Heart right ventricle (tissue), 16 donors: ENCODE data around the gene GRM5. TPM values are rescaled to one million over a fixed set of nuclear protein-coding genes. Genes with fewer than 3 reads are reported as not detected.

Experiments used
- ATAC-seq, 8 donors: fragments of 200-7000 bp; cut with Tn5 transposase; one replicate each; pipeline ENCODE4 v1.9.1; 2020; ENCODE audit warnings: mild to moderate bottlenecking in 8 of 8, moderate library complexity in 8 of 8, moderate number of reproducible peaks in 1 of 8
- DNase-seq, 2 donors: peaks; one replicate each; pipeline ENCODE4 v3.0.0-alpha.2; 2020
- H3K27ac ChIP-seq, 10 donors: fragments of 200-600 bp; sonication (generic) in 2 of 10; one replicate each; pipeline versions ENCODE4 v1.5.0 to v1.8.0; 2020 to 2022; ENCODE audit warnings: mild to moderate bottlenecking in 3 of 10
- H3K27me3 ChIP-seq, 7 donors: fragments of 200-600 bp; one replicate each; pipeline ENCODE4 v1.8.0; 2021 to 2022; ENCODE audit warnings: mild to moderate bottlenecking in 2 of 7
- H3K36me3 ChIP-seq, 9 donors: fragments of 200-600 bp; sonication (generic) in 1 of 9; one replicate each; pipeline versions ENCODE4 v1.5.0 to v1.8.0; 2020 to 2022; ENCODE audit warnings: mild to moderate bottlenecking in 2 of 9
- H3K4me1 ChIP-seq, 9 donors: fragments of 200-600 bp; sonication (generic) in 1 of 9; one replicate each; pipeline versions ENCODE4 v1.5.0 to v1.8.0; 2020 to 2022; ENCODE audit warnings: mild to moderate bottlenecking in 4 of 9
- H3K4me3 ChIP-seq, 10 donors: fragments of 200-600 bp; sonication (generic) in 2 of 10; one replicate each; pipeline versions ENCODE4 v1.5.0 to v1.8.0; 2020 to 2022; ENCODE audit warnings: mild to moderate bottlenecking in 7 of 10, moderate library complexity in 2 of 10
- H3K9me3 ChIP-seq, 11 donors: fragments of 200-600 bp in 10 of 11; sonication (generic) in 2 of 11; one replicate each; pipeline versions ENCODE4 v1.5.0 to v1.8.0; 2013 to 2022; ENCODE audit warnings: mild to moderate bottlenecking in 2 of 11, control low read depth in 1 of 11, moderate library complexity in 1 of 11
- WGBS, 2 donors: extraction: QIAGEN DNeasy Blood & Tissue Kit; methylation state at CpG; one replicate each; pipeline ENCODE4 v1.1.7; 2013; ENCODE audit warnings: inconsistent platforms in 1 of 2; 5-methylcytosine and 5-hydroxymethylcytosine counted together
- intact Hi-C, 10 donors: fragments of 100-400 bp; cut with DNase I; formaldehyde crosslinking; loops; one replicate each; pipeline versions ENCODE4 v1.11.1 to v1.14.2; 2022
- polyA plus RNA-seq, 2 donors: library from polyadenylated mRNA; stranded (reverse); fragments of 200-250 nt; gene quantifications; one replicate each; pipeline ENCODE4 v1.2.3, GENCODE V29; 2013
- total RNA-seq, 10 donors: library from RNA; stranded (reverse); fragmentation: NEBNext Ultra II Directional in 3 of 10; extraction: Animal tissue kit (Norgen Biotek cat#: 25700) in 3 of 10; gene quantifications; one replicate each; pipeline versions ENCODE4 v1.2.1 to v1.2.4, GENCODE V29; 2021 to 2023
- TF ChIP-seq, protein P1 (sequence below), 9 donors: fragments of 200-600 bp; sonication (generic) in 2 of 9; IDR thresholded peaks; one replicate each; pipeline versions ENCODE4 v1.5.0 to v1.8.0; 2021 to 2022; ENCODE audit warnings: antibody characterized with exemption in 9 of 9, mild to moderate bottlenecking in 5 of 9, moderate library complexity in 1 of 9
- donor health status: Arrhythmogenic right ventricular cardiomyopathy.
- donor health status: ischemic (EF 13 %, LVEDD 7.1; RV severe dilation, severe dysfunction).
- donor health status: healthy with polysubstance abuse.
- donor health status: DM: no; HTN: yes; CAD: no.
- donor health status: DM: no; HTN: no; CAD: no.
- donor health status: ischemic (EF 25% LVEDD 6.9; RV normal size, moderate dysfunction).
- donor health status: ischemic (EF 25% LVEDD 5.7; RV mildly dilated, moderate dysfunction).
- donor health status: healthy.
- donor health status: DM: yes; HTN: yes; CAD: no.
- donor health status: Ischemic cardiomyopathy.
- donor health status: ischemic (EF 35%, LVEDD 5.7; RV mildly dilated, moderate dysfunction).
- donor health status: nonischemic (EF 11% LVEDD 7.7; RV severe dilation, severe dysfunction).
- donor health status: DM: yes; HTN: yes; CAD: no.
- donor health status: PGD.
- donor health status: ischemic (EF 29% LVEDD 5.4; RV normal size, mild dysfunction).
- donor health status: nonischemic (EF 23%, LVEDD 6.1; RV moderate dilation, normal function).

Gene GRM5
- total and polyA plus RNA-seq, 12 donors = 0.01 to 0.09 (median 0.04) TPM; not detected in 8

- Histone ChIP-seq H3K27me3 (no peaks in the 10 kb centered on the region), H3K4me3 (no peak overlapping the region), H3K4me1 (no peaks in the 10 kb centered on the region), H3K9me3 (no peaks in the 10 kb centered on the region), H3K27ac (no peak overlapping the region), H3K36me3 (no peaks in the 10 kb centered on the region)
- intact Hi-C loops = no loop called here
- TF ChIP-seq, protein P1, sequence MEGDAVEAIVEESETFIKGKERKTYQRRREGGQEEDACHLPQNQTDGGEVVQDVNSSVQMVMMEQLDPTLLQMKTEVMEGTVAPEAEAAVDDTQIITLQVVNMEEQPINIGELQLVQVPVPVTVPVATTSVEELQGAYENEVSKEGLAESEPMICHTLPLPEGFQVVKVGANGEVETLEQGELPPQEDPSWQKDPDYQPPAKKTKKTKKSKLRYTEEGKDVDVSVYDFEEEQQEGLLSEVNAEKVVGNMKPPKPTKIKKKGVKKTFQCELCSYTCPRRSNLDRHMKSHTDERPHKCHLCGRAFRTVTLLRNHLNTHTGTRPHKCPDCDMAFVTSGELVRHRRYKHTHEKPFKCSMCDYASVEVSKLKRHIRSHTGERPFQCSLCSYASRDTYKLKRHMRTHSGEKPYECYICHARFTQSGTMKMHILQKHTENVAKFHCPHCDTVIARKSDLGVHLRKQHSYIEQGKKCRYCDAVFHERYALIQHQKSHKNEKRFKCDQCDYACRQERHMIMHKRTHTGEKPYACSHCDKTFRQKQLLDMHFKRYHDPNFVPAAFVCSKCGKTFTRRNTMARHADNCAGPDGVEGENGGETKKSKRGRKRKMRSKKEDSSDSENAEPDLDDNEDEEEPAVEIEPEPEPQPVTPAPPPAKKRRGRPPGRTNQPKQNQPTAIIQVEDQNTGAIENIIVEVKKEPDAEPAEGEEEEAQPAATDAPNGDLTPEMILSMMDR (IDR thresholded peaks at IDR 0.05) = no peak
- ATAC-seq (no peak), DNase-seq (no peak)
- WGBS, 2 donors = 85 to 89% methylated on average over 2 of the region's 2 CpGs
These were observed 543.0 kb downstream of the GRM5 start for GRCh38 chr11:88522624-88523385.

DNA sequence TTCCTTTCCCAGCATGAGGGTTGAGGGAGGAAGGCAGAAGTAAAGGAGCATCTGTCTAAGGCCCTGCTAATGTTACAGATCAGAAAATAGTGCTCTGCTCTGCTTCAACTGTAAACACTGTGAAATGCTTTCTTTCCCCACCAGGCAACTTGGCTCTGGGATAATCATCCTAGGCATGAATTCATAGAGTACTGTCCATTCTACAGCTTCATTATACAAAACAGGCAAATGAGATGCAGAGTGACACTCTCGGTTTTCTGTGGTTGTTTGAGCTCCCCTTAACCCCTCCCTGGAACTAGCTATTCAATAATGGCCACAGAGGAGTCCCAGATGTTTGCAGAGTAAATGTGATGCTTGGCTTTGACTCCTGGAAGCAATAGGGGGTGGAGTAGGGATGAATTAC is 544.0 kb downstream of the GRM5 start:
- ATAC-seq = no peak
- no peak overlapping the region for H3K4me3 ChIP-seq
- H3K36me3 ChIP-seq = no peaks in the 10 kb centered on the region
- intact Hi-C loops = no loop called here
- TF ChIP-seq, protein P1 (IDR thresholded peaks at IDR 0.05) = no peak
- 32 to 49% methylated on average over 1 of the region's 1 CpG for WGBS, 2 donors
- DNase-seq = no peak
- no peaks in the 10 kb centered on the region for H3K4me1 ChIP-seq
- H3K27ac ChIP-seq = no peak overlapping the region
- H3K9me3 ChIP-seq = no peaks in the 10 kb centered on the region
- H3K27me3 ChIP-seq = no peaks in the 10 kb centered on the region

- Histone ChIP-seq H3K9me3 (no peaks in the 10 kb centered on the region), H3K27me3 (no peaks in the 10 kb centered on the region), H3K4me1 (no peaks in the 10 kb centered on the region), H3K4me3 (no peak overlapping the region), H3K27ac (no peak overlapping the region), H3K36me3 (no peaks in the 10 kb centered on the region)
- TF ChIP-seq, protein P1 (IDR thresholded peaks at IDR 0.05) = no peak
- intact Hi-C loops = no loop called here
- DNase-seq (no peak), ATAC-seq (no peak)
These were observed 544.4 kb downstream of the GRM5 start for GRCh38 chr11:88521399-88521798.

DNA sequence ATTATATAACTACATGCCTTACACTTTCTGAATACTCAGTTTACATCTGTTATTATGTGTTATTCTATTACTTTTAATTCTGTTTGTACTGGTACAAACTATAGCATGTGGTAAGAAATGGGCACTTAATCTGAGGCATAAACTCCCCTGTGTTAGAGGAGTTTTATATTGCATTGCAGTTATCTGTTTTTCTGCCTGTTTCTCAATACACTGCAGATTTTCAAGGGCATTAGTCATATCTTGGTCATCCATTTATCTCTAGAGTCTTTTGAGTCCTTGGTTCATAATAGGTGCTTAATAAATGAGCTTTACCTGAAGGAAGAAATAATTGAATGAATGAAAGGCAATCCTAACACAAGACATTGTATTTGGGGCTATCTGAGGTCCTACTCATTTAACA is 545.4 kb downstream of the GRM5 start:
- no peaks in the 10 kb centered on the region for H3K4me1 ChIP-seq

More for the DNA sequence above, 545.4 kb downstream of the GRM5 start:
- Histone ChIP-seq H3K36me3 (no peaks in the 10 kb centered on the region), H3K9me3 (no peaks in the 10 kb centered on the region), H3K27ac (no peak overlapping the region), H3K4me3 (no peak overlapping the region), H3K27me3 (no peaks in the 10 kb centered on the region)
- DNase-seq = no peak
- intact Hi-C loops = no loop called here
- no peak for ATAC-seq
- TF ChIP-seq, protein P1 (IDR thresholded peaks at IDR 0.05) = no peak
